Calu3 (cell line): ENCODE data around the gene REXO1. TPM values are rescaled to one million over a fixed set of nuclear protein-coding genes. Genes with fewer than 3 reads are reported as not detected.
"Not testable (repeated sequence)": the region's sequence is repeated elsewhere in the genome, so short reads cannot be mapped to it uniquely, and the experiment has no call there.

Experiments used
- BruUV-seq: library from RNA; stranded (reverse); fragments of 400-500 nt; replicated peaks from 2 replicates; lab custom pipeline; 2021; lab: Mats Ljungman, UMichigan
- CTCF ChIA-PET: fragments of 300-600 bp; sonication (Branson Sonifier 250); formaldehyde crosslinking; loops from one replicate; lab custom pipeline; 2022; ENCODE audit warnings: antibody characterized with exemption; lab: Charles Lee
- DNase-seq: peaks from one replicate; pipeline ENCODE4 v3.0.0; 2022
- H3K27ac Mint-ChIP-seq: one replicate; pipeline ENCODE4 v1.8.0; 2022; ENCODE audit warnings: mixed read lengths; ENCODE audit not compliant: unreplicated experiment
- H3K27me3 Mint-ChIP-seq: one replicate; pipeline ENCODE4 v1.8.0; 2022; ENCODE audit warnings: mixed read lengths; ENCODE audit not compliant: unreplicated experiment
- H3K36me3 Mint-ChIP-seq: one replicate; pipeline ENCODE4 v1.8.0; 2022; ENCODE audit warnings: mild to moderate bottlenecking, moderate library complexity, mixed read lengths; ENCODE audit not compliant: insufficient read depth, unreplicated experiment
- H3K4me1 Mint-ChIP-seq: one replicate; pipeline ENCODE4 v1.8.0; 2022; ENCODE audit warnings: mild to moderate bottlenecking, low read depth, mixed read lengths; ENCODE audit not compliant: unreplicated experiment
- H3K4me3 Mint-ChIP-seq: one replicate; pipeline ENCODE4 v1.8.0; 2022; ENCODE audit warnings: mild to moderate bottlenecking, low read depth, moderate library complexity, mixed read lengths; ENCODE audit not compliant: unreplicated experiment
- H3K9me3 Mint-ChIP-seq: one replicate; pipeline ENCODE4 v1.8.0; 2022; ENCODE audit warnings: low read depth, mixed read lengths; ENCODE audit not compliant: unreplicated experiment
- CTCF ChIP-seq: fragments of 200-600 bp; IDR thresholded peaks from one replicate; pipeline ENCODE4 v1.8.0; 2022; ENCODE audit warnings: antibody characterized with exemption; ENCODE audit not compliant: unreplicated experiment
- intact Hi-C: fragments of 100-400 bp; cut with micrococcal nuclease; formaldehyde crosslinking; loops from one replicate; pipeline ENCODE4 v1.10.0; 2022; ENCODE audit not compliant: unreplicated experiment
- total RNA-seq: library from RNA; stranded (reverse); gene quantifications from 2 replicates; pipeline ENCODE4 v1.2.3, GENCODE V29; 2022

The REXO1 gene
- total RNA-seq, 1 experiment from 2014 or later, result 34.1 TPM

- CTCF ChIA-PET, result no interaction called here
- Mint-ChIP-seq H3K27me3 (no peaks in the 10 kb centered on the region), H3K9me3 (no peaks in the 10 kb centered on the region), H3K4me1 (peaks cover 28% of the 10 kb centered on the region), H3K4me3 (no peak overlapping the region), H3K36me3 (peaks cover 29% of the 10 kb centered on the region), H3K27ac (no peak overlapping the region)
- DNase-seq, result no peak
- no peak for TF ChIP-seq CTCF
- intact Hi-C loops, result no loop called here
- BruUV-seq, result no TSS peak
Observed at GRCh38 chr19:1880611-1881392, 32.5 kb upstream of the REXO1 start.

GRCh38 chr19:1879982-1880381, 31.7 kb upstream of the REXO1 start:
- H3K4me3 Mint-ChIP-seq, intact Hi-C loops, DNase-seq, BruUV-seq, H3K27ac Mint-ChIP-seq, CTCF ChIA-PET, H3K27me3 Mint-ChIP-seq, H3K9me3 Mint-ChIP-seq: not testable (repeated sequence)
- H3K4me1 Mint-ChIP-seq, result peaks cover 28% of the 10 kb centered on the region
- H3K36me3 Mint-ChIP-seq, result peaks cover 30% of the 10 kb centered on the region

- H3K9me3 Mint-ChIP-seq, H3K4me3 Mint-ChIP-seq, CTCF ChIA-PET, H3K27me3 Mint-ChIP-seq, BruUV-seq, intact Hi-C loops, DNase-seq, H3K27ac Mint-ChIP-seq: not testable (repeated sequence)
- Mint-ChIP-seq H3K4me1 (peaks cover 23% of the 10 kb centered on the region), H3K36me3 (peaks cover 17% of the 10 kb centered on the region)
Observed at GRCh38 chr19:1878583-1878982, 30.3 kb upstream of the REXO1 start.

- BruUV-seq, CTCF ChIA-PET, H3K9me3 Mint-ChIP-seq: not testable (repeated sequence)
Observed at GRCh38 chr19:1877280-1877660, 29.0 kb upstream of the REXO1 start.

GRCh38 chr19:1876496-1877279, 28.4 kb upstream of the REXO1 start:
- BruUV-seq, result not testable (repeated sequence)
- CTCF ChIA-PET, result interaction anchor here (0.6 to 1.0 kb wide), 3 partner anchors 8 to 508 kb away, joined by 3 read pairs; partner anchors contain the start of gene ABHD17A

More at GRCh38 chr19:1877280-1877660, 29.0 kb upstream of the REXO1 start:
- H3K27me3 Mint-ChIP-seq, H3K27ac Mint-ChIP-seq, DNase-seq, H3K4me3 Mint-ChIP-seq, intact Hi-C loops: not testable (repeated sequence)
- Mint-ChIP-seq H3K4me1 (peaks cover 11% of the 10 kb centered on the region), H3K36me3 (peaks cover 17% of the 10 kb centered on the region)

More at GRCh38 chr19:1876496-1877279, 28.4 kb upstream of the REXO1 start:
- Mint-ChIP-seq H3K36me3 (peaks cover 17% of the 10 kb centered on the region), H3K27ac (peak overlapping the region; percentile 91), H3K4me3 (peak overlapping the region; percentile 96)
- H3K4me1 Mint-ChIP-seq, DNase-seq, intact Hi-C loops, H3K9me3 Mint-ChIP-seq, H3K27me3 Mint-ChIP-seq: not testable (repeated sequence)
